ENCODE data around the gene KDM4B.

GRCh38 chr19:5132698-5133651 is 164.1 kb downstream of the KDM4B start:
- TF ChIP-seq CTCF (IDR thresholded peaks at IDR 0.05) (no peak), POLR2A (IDR thresholded peaks at IDR 0.05) (no peak), EP300 (IDR thresholded peaks at IDR 0.05) (no peak), POLR2AphosphoS5 (IDR thresholded peaks at IDR 0.05) (no peak)
